Measurements from ENCODE around the gene CD63.

GRCh38 chr12:55707219-55707671 is 21.6 kb downstream of the CD63 start:
- TF ChIP-seq CTCF (IDR thresholded peaks at IDR 0.05; ENCODE audit: insufficient read depth, low read length, poor library complexity, severe bottlenecking) (no peak), EZH2phosphoT487 (conservative IDR thresholded peaks at IDR 0.05; ENCODE audit: low read length) (no peak)

Measured in SU-DHL-6 (cell line).